PC-3 (cell line): ENCODE data around the gene KIF6. TPM values are rescaled to one million over a fixed set of nuclear protein-coding genes. Genes with fewer than 3 reads are reported as not detected.

Experiments used
- ATAC-seq: fragments of 200-7000 bp; cut with Tn5 transposase; 2 replicates; pipeline ENCODE4 v1.9.1; 2020; ENCODE audit warnings: mild to moderate bottlenecking, moderate library complexity
- BruUV-seq: library from RNA; stranded (reverse); fragments of 400-500 nt; replicated peaks from 2 replicates; lab custom pipeline; 2021; lab: Mats Ljungman, UMichigan
- CTCF ChIA-PET: fragments of 300-600 bp; sonication (Branson Sonifier 250); formaldehyde crosslinking; loops from one replicate; lab custom pipeline; 2022; ENCODE audit warnings: antibody characterized with exemption; lab: Charles Lee
- POLR2A ChIA-PET: fragments of 300-600 bp; sonication (Branson Sonifier 250); formaldehyde crosslinking; loops from one replicate; lab custom pipeline; 2022; ENCODE audit warnings: antibody characterized with exemption; ENCODE audit not compliant: unreplicated experiment; lab: Charles Lee
- DNase-seq: peaks from one replicate; pipeline ENCODE4 v3.0.0-alpha.2; 2015
- H2AFZ ChIP-seq: fragments of 300-600 bp; sonication (generic); 2 replicates; pipeline ENCODE4 v1.6.0; 2016; ENCODE audit warnings: antibody characterized with exemption, low read length
- H3F3A ChIP-seq: fragments of 300-600 bp; sonication (generic); one replicate; pipeline ENCODE4 v1.6.0; 2017; ENCODE audit warnings: antibody characterized with exemption, low read length, control low read depth, mild to moderate bottlenecking; ENCODE audit not compliant: unreplicated experiment
- H3K27ac ChIP-seq: fragments of 300-600 bp; sonication (generic); 2 replicates; pipeline ENCODE4 v1.5.1; 2016; ENCODE audit warnings: mild to moderate bottlenecking, low read length
- H3K27me3 ChIP-seq: fragments of 300-600 bp; sonication (generic); 2 replicates; pipeline ENCODE4 v1.6.1; 2016; ENCODE audit warnings: low read length, mixed read lengths
- H3K36me3 ChIP-seq: fragments of 300-600 bp; sonication (generic); 2 replicates; pipeline ENCODE4 v1.6.1; 2016; ENCODE audit warnings: low read depth, mixed run types, low read length, mixed read lengths
- H3K4me1 ChIP-seq: fragments of 300-600 bp; sonication (generic); 2 replicates; pipeline ENCODE4 v1.5.1; 2016; ENCODE audit warnings: low read length; ENCODE audit not compliant: insufficient read depth
- H3K4me2 ChIP-seq: fragments of 300-600 bp; sonication (generic); 2 replicates; pipeline ENCODE4 v1.6.0; 2016; ENCODE audit warnings: low read length
- H3K4me3 ChIP-seq: fragments of 300-600 bp; sonication (generic); 2 replicates; pipeline ENCODE4 v1.5.1; 2016; ENCODE audit warnings: mild to moderate bottlenecking, low read length, mixed read lengths
- H3K79me2 ChIP-seq: fragments of 300-600 bp; sonication (generic); 2 replicates; pipeline ENCODE4 v1.6.1; 2017; ENCODE audit warnings: low read length, mixed read lengths
- H3K9ac ChIP-seq: fragments of 300-600 bp; sonication (generic); 2 replicates; pipeline ENCODE4 v1.6.0; 2016; ENCODE audit warnings: mild to moderate bottlenecking, low read length
- H3K9me2 ChIP-seq: fragments of 300-600 bp; sonication (generic); replicated peaks from 2 replicates; pipeline ENCODE4 v1.6.1; 2016; ENCODE audit warnings: mixed run types, low read length, mixed read lengths
- H3K9me3 ChIP-seq: fragments of 300-600 bp; sonication (generic); 2 replicates; pipeline ENCODE4 v1.6.1; 2016; ENCODE audit warnings: low read length, mixed read lengths
- H4K20me1 ChIP-seq: fragments of 300-600 bp; sonication (generic); 2 replicates; pipeline ENCODE4 v1.6.1; 2016; ENCODE audit warnings: low read length, mixed read lengths
- CTCF ChIP-seq: fragments of 300-600 bp; sonication (generic); conservative IDR thresholded peaks from 2 replicates; pipeline ENCODE4 v1.5.1; 2017; ENCODE audit warnings: antibody characterized with exemption, low read depth, mild to moderate bottlenecking, low read length
- EZH2 ChIP-seq: fragments of 300-600 bp; sonication (generic); IDR thresholded peaks from one replicate; pipeline ENCODE4 v1.6.1; 2017; ENCODE audit warnings: antibody characterized with exemption, mild to moderate bottlenecking, low read length; ENCODE audit not compliant: unreplicated experiment
- EZH2phosphoT487 ChIP-seq: fragments of 300-600 bp; sonication (generic); IDR thresholded peaks from 2 replicates; pipeline ENCODE4 v1.6.1; 2018; ENCODE audit warnings: mild to moderate bottlenecking, antibody characterized with exemption, low read length, borderline replicate concordance
- intact Hi-C: fragments of 100-400 bp; cut with micrococcal nuclease; formaldehyde crosslinking; loops from 2 replicates; pipeline ENCODE4 v1.9.0; 2023
- total RNA-seq: library from RNA; depleted of rRNA; stranded (reverse); fragments of >200 nt; gene quantifications from 2 replicates; pipeline ENCODE4 v1.2.3, GENCODE V29; 2014

Gene KIF6
- total RNA-seq, 1 experiment from 2014 or later = 0.07 TPM

- no peaks in the 10 kb centered on the region for H3K27me3 ChIP-seq
- no TSS peak for BruUV-seq
- no peaks in the 10 kb centered on the region for H3K79me2 ChIP-seq
- CTCF ChIA-PET = no interaction called here
- no peak overlapping the region for H3K4me2 ChIP-seq
- H4K20me1 ChIP-seq = no peaks in the 10 kb centered on the region
- H3K36me3 ChIP-seq = no peaks in the 10 kb centered on the region
- POLR2A ChIA-PET = no interaction called here
- DNase-seq (no peak), ATAC-seq (no peak)
- intact Hi-C loops = no loop called here
- H3K4me3 ChIP-seq = no peak overlapping the region
- H3F3A ChIP-seq = no peaks in the 10 kb centered on the region
- H3K9me3 ChIP-seq = no peaks in the 10 kb centered on the region
- no peak overlapping the region for H3K9ac ChIP-seq
- no peak overlapping the region for H3K27ac ChIP-seq
- no peaks in the 10 kb centered on the region for H3K9me2 ChIP-seq
- TF ChIP-seq EZH2phosphoT487 (no peak), CTCF (no peak), EZH2 (no peak)
- no peak overlapping the region for H2AFZ ChIP-seq
- H3K4me1 ChIP-seq = no peaks in the 10 kb centered on the region
Observed at GRCh38 chr6:39540454-39540853, 184.8 kb downstream of the KIF6 start.

- no peak overlapping the region for H3K4me2 ChIP-seq
- no peaks in the 10 kb centered on the region for H4K20me1 ChIP-seq
- intact Hi-C loops = no loop called here
- ATAC-seq (no peak), DNase-seq (peak; percentile 12)
- ChIA-PET POLR2A (no interaction called here), CTCF (no interaction called here)
- no peaks in the 10 kb centered on the region for H3K79me2 ChIP-seq
- TF ChIP-seq EZH2 = no peak
- no peak for TF ChIP-seq CTCF
- TF ChIP-seq EZH2phosphoT487 = no peak
- no peak overlapping the region for H3K27ac ChIP-seq
- no peaks in the 10 kb centered on the region for H3K27me3 ChIP-seq
- H3F3A ChIP-seq = no peaks in the 10 kb centered on the region
- no peaks in the 10 kb centered on the region for H3K9me3 ChIP-seq
- no TSS peak for BruUV-seq
- no peak overlapping the region for H2AFZ ChIP-seq
- H3K9ac ChIP-seq = no peak overlapping the region
- H3K4me1 ChIP-seq = no peaks in the 10 kb centered on the region
- H3K4me3 ChIP-seq = no peak overlapping the region
- H3K9me2 ChIP-seq = no peaks in the 10 kb centered on the region
- H3K36me3 ChIP-seq = no peaks in the 10 kb centered on the region
Observed at GRCh38 chr6:39530201-39530759, 194.9 kb downstream of the KIF6 start.

GRCh38 chr6:39527792-39528564 lies 197.2 kb downstream of the KIF6 start:
- Histone ChIP-seq H3K27me3 (no peaks in the 10 kb centered on the region), H3K36me3 (no peaks in the 10 kb centered on the region), H3K4me3 (no peak overlapping the region), H3K9me2 (no peaks in the 10 kb centered on the region), H2AFZ (no peak overlapping the region), H3K9me3 (no peaks in the 10 kb centered on the region), H4K20me1 (no peaks in the 10 kb centered on the region), H3F3A (no peaks in the 10 kb centered on the region), H3K27ac (no peak overlapping the region), H3K4me2 (no peak overlapping the region), H3K9ac (no peak overlapping the region), H3K79me2 (no peaks in the 10 kb centered on the region), H3K4me1 (no peaks in the 10 kb centered on the region)
- CTCF ChIA-PET = no interaction called here
- ATAC-seq (no peak), DNase-seq (no peak)
- intact Hi-C loops = no loop called here
- no peak for TF ChIP-seq EZH2
- TF ChIP-seq CTCF = no peak
- POLR2A ChIA-PET = no interaction called here
- no TSS peak for BruUV-seq
